Left colon (tissue), 2 donors: ENCODE results near the gene APOL3. TPM values are rescaled to one million over a fixed set of nuclear protein-coding genes. Genes with fewer than 3 reads are reported as not detected.
"Not testable (repeated sequence)": the region's sequence is repeated elsewhere in the genome, so short reads cannot be mapped to it uniquely, and the experiment has no call there.

Experiments
- ATAC-seq: fragments of 200-7000 bp; cut with Tn5 transposase; one replicate; pipeline ENCODE4 v1.9.1; 2020; ENCODE audit warnings: mild to moderate bottlenecking, moderate library complexity
- DNase-seq, 2 donors: peaks; one replicate each; pipeline ENCODE4 v3.0.0-alpha.2; 2020
- intact Hi-C, 2 donors: fragments of 100-400 bp; cut with DNase I in 1 of 2; cut with micrococcal nuclease in 1 of 2; formaldehyde crosslinking; loops; one replicate each; pipeline versions ENCODE4 v1.11.2 to v1.14.0; 2022; cut with DNase I, micrococcal nuclease
- total RNA-seq, 2 donors: library from RNA; stranded (reverse); fragmentation: NEBNext Ultra II Directional; extraction: Animal tissue kit (Norgen Biotek cat#: 25700); gene quantifications; one replicate each; pipeline ENCODE4 v1.2.1, GENCODE V29; 2021
- donor health status: DM: no; HTN: no; CAD: no.
- donor health status: DM: yes; HTN: yes; CAD: no.

The APOL3 gene
- total RNA-seq, 2 donors from 2014 or later: 8.6 to 10.7 TPM

DNA sequence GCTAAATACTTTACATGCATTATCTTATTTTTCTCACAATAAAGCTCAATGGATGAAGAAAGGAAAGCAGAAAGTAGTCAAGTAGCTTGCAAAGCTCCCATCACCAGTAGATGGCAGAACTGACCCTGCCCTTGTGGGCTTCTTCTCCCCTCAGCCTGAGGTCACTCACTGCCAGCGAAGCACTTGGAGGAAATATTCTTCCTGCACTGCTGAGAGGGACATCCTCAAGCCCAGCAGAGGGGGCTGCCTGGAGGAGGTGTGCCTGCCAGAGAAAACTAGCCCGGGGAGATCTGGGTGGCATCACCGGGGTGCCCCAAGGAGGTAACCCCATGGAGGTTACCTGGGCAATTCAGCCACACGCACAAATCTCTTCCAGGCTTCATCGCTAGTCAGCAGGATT lies 34.4 kb upstream of the APOL3 start:
- ATAC-seq (peak; percentile 85), DNase-seq (peak; percentile 54 to 58)
- intact Hi-C loops: loop anchor here in 1 of 2 donors (5.0 kb wide), 1 partner anchor 77 kb away; no protein-coding TSS in a partner anchor

DNA sequence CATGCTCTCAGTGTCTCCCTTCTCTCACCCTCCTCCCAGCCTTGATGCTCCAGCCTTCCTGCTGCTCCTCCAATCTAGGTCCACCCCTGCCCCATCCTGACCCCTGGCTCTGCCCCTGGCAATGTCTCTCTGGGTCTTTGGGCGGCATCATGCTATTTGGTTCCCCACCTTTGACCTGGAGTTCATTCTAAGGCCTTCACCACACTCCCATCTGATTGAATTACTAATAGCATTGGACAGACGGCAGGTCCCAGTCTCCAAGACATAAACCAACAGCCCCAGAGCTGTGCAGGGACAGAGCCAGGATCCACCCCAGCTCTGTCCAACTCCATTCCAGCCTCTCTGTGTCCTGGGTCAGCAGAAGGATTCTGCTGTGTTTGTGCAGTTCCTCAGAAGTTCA lies 33.8 kb upstream of the APOL3 start:
- ATAC-seq (no peak), DNase-seq (no peak)
- intact Hi-C loops: loop anchor here in 1 of 2 donors (5.0 kb wide), 1 partner anchor 78 kb away; no protein-coding TSS in a partner anchor

DNA sequence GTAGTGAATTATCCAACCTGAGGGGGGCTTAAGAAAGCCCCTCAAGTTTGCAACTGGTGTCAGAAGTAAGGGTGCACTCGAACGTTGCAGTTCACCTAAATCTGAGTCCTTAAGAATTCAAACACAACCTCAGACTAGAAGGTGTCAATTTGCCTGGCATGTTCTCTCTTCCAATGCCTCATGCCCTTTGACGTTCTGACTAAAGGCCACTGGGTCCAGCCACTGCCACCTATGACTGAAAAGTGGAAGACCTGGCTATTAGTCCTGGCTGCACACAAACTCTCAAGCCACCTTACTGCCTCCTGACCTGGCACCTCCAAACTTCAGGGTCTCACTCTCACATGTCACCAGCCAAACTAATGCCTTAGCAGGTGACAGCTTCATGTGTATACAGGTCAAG lies 33.0 kb upstream of the APOL3 start:
- no peak for ATAC-seq
- intact Hi-C loops: loop anchor here in 1 of 2 donors (5.0 kb wide), 1 partner anchor 79 kb away; no protein-coding TSS in a partner anchor
- DNase-seq: no peak

DNA sequence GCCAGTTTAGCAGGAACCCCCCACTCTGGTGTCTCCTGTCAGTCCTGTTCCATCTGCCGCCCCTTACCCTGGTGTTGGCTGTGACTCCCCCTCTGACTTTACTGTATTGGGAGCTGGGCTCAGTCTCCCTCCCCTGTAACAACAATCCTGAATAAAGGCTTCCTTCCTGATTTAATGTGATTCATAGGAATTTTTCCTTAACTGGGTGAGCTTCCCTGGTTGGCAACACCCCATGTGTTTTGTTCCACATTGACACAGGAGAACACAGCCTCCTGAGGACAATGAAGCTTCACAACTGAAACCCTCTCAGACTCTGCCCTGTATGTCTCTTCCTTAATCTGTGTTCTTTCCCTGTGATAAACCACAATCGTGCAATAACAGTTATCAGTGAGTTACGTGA lies 32.6 kb upstream of the APOL3 start:
- no peak for DNase-seq
- intact Hi-C loops: loop anchor here in 1 of 2 donors (5.0 kb wide), 1 partner anchor 79 kb away; no protein-coding TSS in a partner anchor
- no peak for ATAC-seq

DNA sequence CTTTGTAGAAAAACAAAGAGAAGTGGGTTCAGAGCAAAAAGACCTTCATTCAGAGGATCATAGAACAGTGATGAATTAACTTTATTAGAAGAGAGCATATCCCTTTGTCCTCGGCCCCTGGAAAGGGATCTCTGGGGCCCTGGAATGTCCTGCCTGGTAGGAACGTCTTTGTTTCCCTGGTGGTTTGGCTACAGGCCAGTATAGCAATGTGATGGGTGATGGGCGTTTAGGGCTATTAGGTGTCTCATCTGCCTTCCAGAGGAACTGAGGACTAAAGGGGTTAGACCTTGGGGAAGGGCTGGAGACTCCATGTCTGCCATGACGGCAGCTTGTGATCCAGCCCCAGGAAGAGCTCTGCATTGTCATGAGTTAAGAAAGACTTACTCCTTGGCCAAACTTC lies 32.0 kb upstream of the APOL3 start:
- DNase-seq (no peak), ATAC-seq (no peak)
- intact Hi-C loops: loop anchor here in 1 of 2 donors (5.0 kb wide), 1 partner anchor 80 kb away; no protein-coding TSS in a partner anchor

DNA sequence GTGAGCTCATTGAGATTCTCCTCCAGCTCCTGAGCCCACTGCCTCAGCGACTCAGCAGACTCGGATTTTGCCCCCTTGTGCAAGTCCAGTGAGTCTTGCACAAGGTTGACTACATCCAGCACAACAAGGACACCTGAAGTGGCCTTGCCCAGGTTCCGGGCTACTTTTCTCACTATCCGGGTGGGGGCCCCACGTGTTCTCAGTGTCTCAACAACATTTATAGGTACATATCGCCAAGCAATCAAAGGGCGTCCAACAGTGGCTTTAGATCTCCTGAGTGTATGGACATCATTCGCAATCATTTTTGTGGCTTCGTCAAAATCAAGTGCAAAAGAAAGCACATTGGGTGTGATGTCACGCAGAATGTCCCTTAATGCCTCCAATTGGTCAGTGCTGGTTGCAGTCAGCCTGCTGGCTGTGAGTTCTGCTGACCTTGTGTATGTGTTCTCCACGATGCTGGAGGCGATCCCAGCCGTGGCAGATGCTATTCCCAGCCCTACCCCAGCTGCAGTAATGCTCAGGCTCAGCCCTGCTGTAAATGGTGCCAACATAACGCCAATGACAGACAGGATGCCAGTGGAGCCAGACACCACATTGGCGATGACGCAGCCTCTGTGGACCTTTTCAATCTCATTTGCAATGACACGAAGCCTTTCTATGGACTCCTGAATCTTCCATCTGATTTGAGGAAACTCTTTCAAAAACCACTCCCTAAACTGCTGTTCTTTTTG lies 30.7 kb upstream of the APOL3 start:
- ATAC-seq (no peak), DNase-seq (peak; percentile 36 to 62)
- intact Hi-C loops: loop anchor here in 1 of 2 donors (5.0 kb wide), 1 partner anchor 81 kb away; no protein-coding TSS in a partner anchor

DNA sequence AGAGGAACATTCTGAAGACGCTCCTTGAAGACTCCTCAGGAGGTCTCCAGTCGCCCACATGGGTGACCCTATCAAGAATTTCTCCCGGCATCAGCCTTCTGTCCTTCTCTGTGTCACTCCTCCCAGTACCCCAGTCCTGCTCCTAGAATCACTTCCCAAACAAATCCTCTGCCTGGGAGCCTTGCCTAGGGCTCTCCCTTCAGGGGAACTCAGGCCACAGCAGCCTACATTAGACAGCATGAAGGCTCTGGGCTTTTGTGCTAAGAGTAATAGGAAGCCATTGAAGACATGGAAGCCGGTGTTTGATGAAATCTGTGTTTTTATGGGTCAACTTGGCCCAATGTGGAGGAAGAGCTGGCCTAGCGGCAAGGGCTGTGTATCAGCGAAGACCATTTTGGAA lies 27.3 kb upstream of the APOL3 start:
- DNase-seq, intact Hi-C loops, ATAC-seq: not testable (repeated sequence)

DNA sequence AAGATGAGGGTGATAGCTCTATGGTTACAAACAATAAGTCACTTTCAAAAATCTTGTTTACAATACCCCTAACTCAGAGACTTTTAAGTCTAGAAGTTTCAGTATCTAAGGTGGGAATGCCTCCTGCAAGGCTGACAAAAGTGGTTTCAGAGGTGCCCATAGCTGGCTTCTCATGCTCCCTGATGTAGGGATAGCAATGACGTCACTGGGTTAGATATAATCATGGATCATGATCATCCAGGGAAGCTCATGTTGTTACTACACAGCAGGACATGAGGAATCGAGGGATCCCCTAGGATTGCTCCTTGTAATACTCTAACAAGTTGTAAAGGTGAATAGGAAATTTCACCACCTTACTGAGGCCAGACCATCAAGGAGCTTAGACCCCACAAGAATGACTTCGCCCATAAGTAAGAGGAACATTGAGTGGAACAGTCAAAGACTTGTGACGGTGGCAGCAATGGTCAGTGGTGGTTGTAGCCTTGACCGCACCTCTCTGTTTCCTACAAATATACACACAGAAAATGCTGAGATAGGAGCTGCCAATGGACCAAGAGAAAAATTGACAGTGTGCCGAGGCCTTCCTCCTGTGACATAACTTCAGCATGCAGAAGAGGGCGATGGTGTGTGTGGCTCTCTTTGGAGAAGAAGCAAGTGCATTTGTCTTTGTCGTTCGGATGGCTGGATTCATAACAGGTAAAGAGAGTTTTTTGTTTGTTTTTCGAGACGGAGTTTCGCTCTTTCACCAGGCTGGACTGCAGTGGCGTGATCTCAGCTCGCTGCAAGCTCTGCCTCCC lies 25.5 kb upstream of the APOL3 start:
- intact Hi-C loops: no loop called here
- ATAC-seq: no peak
- no peak for DNase-seq

DNA sequence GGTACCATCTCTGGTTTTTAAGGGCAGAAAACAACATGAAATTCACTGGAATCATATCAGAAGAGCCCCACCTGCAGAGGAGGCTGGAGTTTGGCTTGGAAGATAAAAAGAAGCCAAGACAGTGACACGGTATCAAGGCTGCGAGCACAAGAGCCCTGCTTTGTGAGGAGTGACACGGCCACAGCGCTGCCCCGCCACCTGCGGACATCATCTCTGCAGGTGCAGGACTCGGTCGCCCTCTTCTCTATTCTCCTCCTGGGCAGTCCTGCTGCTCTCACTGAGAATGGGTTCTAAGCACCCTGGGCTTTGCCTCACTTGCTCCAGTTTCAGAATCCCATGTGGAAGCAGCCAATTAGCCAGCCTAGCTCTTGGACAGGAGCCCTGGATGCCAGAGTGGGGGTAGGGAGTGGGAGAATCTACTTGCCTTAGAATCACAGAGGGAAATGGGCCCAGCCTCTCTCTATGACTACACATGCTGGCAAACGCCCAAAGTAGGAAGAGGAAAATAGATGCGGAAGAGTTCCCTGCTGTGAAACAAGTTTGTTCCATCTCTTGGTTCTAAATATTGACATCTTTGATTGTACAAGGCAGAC lies 24.0 kb upstream of the APOL3 start:
- intact Hi-C loops: loop anchor here in 1 of 2 donors (5.0 kb wide), 1 partner anchor 42 kb away; no protein-coding TSS in a partner anchor
- no peak for ATAC-seq
- DNase-seq: no peak

DNA sequence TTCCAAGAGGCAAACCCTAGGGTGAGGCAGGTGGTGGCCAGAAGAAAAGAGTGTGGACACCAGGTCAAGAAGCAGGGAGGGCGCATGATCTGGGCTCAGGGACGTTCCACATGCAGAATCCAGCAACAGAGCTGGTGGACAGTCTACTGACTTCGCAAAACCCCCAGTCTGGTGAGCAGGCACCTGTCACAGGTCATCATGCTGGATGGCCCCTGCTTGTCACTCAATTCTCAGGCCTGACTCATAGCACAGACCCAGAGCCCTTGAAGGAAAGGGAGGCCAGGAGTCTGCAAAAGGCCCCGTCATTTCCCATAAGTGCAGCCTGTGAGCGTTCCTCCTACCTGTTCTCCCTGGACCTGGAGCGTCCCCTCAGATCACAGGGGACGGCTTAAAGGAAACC lies 22.9 kb upstream of the APOL3 start:
- no peak for DNase-seq
- intact Hi-C loops: loop anchor here in 1 of 2 donors (5.0 kb wide), 1 partner anchor 41 kb away; no protein-coding TSS in a partner anchor
- no peak for ATAC-seq

DNA sequence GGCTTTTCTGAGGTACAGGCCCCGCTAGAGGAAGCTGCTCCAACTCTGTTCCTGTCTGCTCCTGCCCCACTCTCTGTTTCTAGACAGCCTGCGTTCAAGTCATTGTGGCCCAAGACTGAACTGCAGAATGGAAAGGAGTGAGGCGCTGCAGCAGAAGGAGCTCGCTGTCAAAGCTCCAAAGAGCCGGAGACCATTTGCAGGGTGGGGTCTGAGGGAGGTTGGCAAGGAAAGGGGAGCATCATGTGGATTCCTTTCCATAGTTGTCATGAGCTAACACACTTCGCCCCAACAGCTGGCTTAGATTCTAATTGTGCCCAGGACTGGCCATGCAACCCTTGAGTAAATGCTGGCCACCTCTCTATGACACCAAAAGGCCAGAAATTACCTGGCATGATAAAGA lies 22.3 kb upstream of the APOL3 start:
- ATAC-seq (no peak), DNase-seq (no peak)
- intact Hi-C loops: loop anchor here in 1 of 2 donors (5.0 kb wide), 1 partner anchor 41 kb away; no protein-coding TSS in a partner anchor

DNA sequence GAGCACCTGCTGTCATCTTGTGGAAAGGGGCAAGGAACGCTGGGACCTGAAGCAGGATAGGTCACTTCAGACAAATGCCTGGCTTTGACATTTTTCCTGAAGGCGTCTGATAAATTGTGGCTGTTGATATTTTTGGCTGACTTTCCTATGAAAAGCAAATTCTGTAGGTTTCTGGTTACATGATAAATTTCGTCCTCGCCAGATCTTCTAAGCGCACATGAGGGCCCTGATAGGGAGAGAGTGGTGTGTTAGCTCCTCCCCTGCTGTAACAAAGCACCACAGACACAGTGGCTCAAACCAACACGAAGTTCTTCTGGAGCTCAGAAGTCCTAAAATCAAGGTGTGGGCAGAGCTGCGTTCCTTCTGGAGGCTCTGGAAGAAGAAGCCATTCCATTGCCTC lies 21.5 kb upstream of the APOL3 start:
- DNase-seq (no peak), ATAC-seq (no peak)
- intact Hi-C loops: loop anchor here in 1 of 2 donors (5.0 kb wide), 1 partner anchor 40 kb away; no protein-coding TSS in a partner anchor

DNA sequence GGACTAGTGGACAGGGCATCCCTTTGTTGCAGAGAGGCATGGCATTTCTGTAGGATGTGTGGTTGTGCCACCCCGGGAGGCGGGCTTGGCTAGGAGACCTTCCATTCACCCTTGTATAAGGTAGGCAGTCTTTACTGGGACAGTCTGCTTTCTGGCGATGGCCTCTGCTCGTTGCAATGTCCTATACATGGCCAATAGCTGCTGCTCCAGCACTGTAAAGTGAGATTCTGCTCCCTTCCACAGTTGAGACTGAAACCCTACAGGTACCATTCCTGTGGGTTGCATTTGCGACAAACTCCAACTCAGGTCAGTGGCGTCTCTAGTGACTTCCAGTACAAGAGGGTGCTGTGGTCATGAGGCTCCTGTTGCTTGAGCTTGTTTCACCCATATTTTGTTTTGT lies 20.4 kb upstream of the APOL3 start:
- ATAC-seq (no peak), DNase-seq (no peak)
- intact Hi-C loops: loop anchor here in 1 of 2 donors (5.0 kb wide), 1 partner anchor 39 kb away; no protein-coding TSS in a partner anchor

DNA sequence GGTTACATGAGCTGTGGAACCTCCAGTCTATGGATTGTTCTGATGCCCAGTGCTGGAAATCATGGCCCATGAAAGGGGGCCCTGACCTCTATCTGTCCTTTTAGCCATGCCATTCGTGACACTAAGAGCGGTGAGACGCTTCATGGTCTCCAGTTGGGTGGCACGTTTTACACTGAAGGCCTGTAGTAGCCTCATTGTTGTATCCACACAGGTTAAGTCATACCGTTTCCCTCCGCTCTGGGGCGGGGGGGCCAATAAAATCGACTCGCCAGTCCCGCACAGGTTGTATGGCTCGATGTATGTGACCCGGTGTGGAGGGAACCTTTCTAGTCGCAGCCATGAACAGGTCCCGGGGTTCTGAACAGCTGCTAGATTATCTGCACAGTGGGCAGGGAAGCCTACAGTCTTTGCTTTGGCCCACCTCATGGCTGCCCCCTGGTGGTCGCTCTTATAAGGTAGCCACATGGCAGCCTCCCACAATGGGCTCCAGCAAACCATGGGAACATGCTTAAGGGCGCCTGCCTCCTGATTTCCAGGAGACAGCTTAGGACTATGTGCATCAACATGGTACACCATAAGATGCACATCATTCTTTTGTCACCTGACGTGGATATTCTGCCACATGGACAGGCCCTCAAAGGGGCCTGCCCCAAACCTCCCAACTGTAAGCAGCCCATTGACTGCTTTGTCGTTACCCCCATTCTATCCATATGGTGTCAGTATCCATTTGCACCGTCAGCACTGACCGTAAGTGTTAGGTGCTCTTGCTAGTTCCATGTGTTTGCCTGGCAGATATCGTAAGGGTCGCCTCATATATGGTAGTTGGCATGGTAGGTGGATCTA lies 19.7 kb upstream of the APOL3 start:
- ATAC-seq (peak; percentile 89), DNase-seq (peak; percentile 58 to 94)
- intact Hi-C loops: loop anchor here in 1 of 2 donors (5.0 kb wide), 1 partner anchor 38 kb away; no protein-coding TSS in a partner anchor

DNA sequence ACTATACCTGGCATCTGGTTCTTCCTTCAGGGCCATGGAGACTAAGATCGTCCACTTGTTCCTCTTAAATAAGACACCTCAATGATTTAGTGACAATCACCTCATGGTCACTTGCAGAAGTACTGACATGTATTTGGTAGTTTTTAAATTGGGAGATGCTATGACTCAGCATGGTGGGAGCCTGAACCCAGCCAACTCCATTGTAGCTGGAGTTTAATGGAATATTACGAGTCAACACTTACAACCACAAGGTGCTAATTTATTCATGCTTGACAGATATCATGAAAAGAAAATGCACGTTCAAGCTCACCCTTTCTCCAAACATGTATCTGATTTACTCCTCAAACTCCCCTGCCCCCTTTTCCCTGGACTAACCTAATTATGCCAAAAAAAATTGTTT lies 16.6 kb upstream of the APOL3 start:
- intact Hi-C loops: no loop called here
- ATAC-seq: no peak
- no peak for DNase-seq

DNA sequence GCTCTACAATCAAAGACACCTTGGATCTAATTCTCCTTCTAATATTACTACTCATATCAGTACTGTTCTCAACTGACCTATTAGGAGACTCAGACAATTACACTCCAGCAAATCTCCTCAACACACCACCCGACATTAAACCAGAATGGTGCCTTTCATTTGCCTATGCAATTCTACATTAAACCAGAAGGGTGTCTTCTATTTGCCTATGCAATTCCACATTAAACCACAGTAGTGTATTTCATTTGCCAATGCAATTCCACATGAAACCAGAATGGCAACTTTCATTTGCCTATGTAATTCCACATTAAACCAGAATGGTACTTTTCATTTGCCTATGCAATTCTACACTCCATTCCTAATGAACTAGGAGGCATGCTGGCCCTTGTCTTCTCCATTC lies 15.3 kb upstream of the APOL3 start:
- intact Hi-C loops: no loop called here
- ATAC-seq (no peak), DNase-seq (no peak)

DNA sequence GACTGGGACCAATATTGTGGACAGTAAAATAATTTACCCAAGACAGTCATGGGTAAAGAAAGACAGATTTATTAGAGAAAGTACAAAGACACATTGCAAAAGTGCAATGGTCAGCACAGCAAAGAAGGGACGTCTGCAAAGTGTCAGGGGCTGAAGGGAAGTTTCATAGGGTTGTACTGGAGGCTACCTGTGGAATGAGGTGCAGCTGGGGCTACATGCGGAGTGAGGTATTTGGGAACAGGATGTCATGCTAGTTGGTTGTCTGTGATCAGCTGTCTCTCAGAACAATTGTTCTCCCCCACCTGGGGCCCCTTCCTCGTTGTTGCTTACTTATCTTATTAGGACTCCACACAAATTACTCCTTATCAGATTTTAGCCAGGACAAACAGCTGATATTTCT lies 11.4 kb upstream of the APOL3 start:
- no peak for ATAC-seq
- intact Hi-C loops: no loop called here

DNA sequence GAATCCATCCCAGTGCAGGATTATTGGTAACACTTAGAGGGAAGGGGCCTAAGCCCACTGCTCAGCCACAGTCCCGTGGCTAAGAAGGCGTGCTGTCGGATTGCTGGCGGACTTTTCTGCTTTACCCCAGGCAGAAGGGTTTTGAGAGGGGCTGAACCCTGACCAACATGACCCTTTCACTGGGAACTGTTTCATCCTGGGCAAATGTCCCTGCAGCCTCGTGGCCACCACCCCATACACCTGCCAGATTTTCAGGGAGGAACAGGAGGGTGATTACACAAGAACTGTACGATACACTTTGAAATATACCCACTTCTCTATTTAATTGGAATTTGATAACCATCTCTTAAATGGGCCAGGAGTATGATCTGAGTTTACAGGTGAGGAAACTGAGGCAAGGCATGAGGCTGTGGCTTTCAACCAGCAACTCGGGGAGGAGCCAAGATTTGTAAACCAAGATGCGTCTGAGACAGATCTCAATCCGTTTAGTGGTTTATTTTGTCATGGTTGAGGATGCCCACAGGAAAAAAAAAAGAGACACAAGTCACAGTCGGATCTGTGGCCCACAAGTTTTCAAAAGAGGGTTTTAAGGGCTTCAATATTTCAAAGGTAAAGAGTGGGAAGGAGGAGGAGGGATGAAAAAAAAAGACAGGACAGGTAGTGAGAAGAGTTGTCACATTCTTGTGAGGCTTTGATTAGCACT lies 6.1 kb upstream of the APOL3 start:
- intact Hi-C loops: no loop called here
- no peak for DNase-seq
- no peak for ATAC-seq

More for the DNA sequence above, 11.4 kb upstream of the APOL3 start:
- DNase-seq: no peak
